Stomach smooth muscle (tissue), 2 donors: ENCODE measurements around the gene ZNF383.
"Not testable (repeated sequence)": the region's sequence is repeated elsewhere in the genome, so short reads cannot be mapped to it uniquely, and the experiment has no call there.

Source experiments
- H3K27ac ChIP-seq: one replicate; pipeline ENCODE4 v1.7.0; 2013; ENCODE audit warnings: mild to moderate bottlenecking, low read length, inconsistent platforms
- H3K27me3 ChIP-seq, 2 donors: one replicate each; pipeline ENCODE4 v1.7.0; 2013; ENCODE audit warnings: low read length in 2 of 2; ENCODE audit not compliant: insufficient read depth in 2 of 2, control insufficient read depth in 1 of 2
- H3K36me3 ChIP-seq, 2 donors: one replicate each; pipeline ENCODE4 v1.7.0; 2013; ENCODE audit warnings: low read length in 2 of 2; ENCODE audit not compliant: control insufficient read depth in 2 of 2, insufficient read depth in 2 of 2
- H3K4me1 ChIP-seq: one replicate; pipeline ENCODE4 v1.7.0; 2013; ENCODE audit warnings: low read length; ENCODE audit not compliant: control insufficient read depth, insufficient read depth
- H3K4me3 ChIP-seq, 2 donors: one replicate each; pipeline ENCODE4 v1.7.0; 2013; ENCODE audit warnings: low read length in 2 of 2
- H3K9ac ChIP-seq, 2 donors: one replicate each; pipeline ENCODE4 v1.7.0; 2013; ENCODE audit warnings: low read length in 2 of 2, mild to moderate bottlenecking in 1 of 2
- H3K9me3 ChIP-seq, 2 donors: one replicate each; pipeline ENCODE4 v1.7.0; 2013; ENCODE audit warnings: low read length in 2 of 2; ENCODE audit not compliant: control insufficient read depth in 2 of 2
- donor health status: healthy.
- donor health status: Pancreatic carcinoma.

ZNF383 gene

DNA sequence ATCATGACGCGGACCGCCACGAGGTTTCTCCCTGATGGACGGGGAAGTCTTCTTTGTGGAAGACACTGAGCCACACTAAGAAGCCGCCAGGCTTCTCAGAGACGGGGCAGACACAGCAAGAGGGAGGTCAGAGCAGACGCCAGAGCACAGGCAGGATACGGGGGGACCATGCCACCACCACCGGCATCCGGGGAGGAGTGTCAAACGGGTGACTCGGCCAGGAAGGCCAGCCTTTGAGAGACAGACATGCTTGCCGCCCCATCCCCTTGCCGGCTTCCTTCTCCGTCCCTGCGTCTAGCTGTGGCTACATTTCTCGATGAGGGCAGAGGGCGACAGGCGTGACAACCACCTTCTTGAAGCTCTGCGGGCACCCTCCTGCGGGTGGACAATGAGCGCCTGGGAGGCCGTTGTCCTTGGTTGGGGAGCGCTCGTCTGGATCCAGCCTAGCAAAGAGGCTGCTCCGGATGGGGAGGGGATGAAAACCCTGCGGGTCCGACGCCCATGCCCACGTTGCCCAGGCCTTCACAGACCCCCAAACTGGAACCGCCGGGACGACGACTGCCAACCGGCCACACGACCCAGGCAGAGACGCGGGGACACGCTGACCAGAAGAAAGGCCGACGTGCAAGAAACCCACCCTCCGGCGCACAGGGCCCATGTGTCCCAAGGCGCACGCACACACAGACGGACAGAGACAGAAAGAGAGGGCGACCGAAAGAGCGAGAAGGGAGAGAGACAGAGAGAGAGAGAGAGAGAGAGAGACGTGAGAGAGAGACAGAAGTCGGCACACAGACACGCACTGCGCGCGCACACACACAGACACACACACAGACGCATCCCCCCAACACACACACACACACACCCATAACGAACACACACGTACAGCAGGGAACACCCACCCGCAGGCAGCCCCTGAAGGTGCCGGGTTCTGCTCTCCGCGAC is 75.3 kb downstream of the ZNF383 start:
- H3K36me3 ChIP-seq, H3K4me1 ChIP-seq, H3K4me3 ChIP-seq, H3K9me3 ChIP-seq, H3K27me3 ChIP-seq, H3K27ac ChIP-seq, H3K9ac ChIP-seq: not testable (repeated sequence)

- H3K27ac ChIP-seq, H3K36me3 ChIP-seq, H3K4me3 ChIP-seq, H3K9ac ChIP-seq, H3K4me1 ChIP-seq, H3K27me3 ChIP-seq, H3K9me3 ChIP-seq: not testable (repeated sequence)
These were observed 76.2 kb downstream of the ZNF383 start for GRCh38 chr19:37294246-37294645.
